ENCODE data around the gene LCN10.

DNA sequence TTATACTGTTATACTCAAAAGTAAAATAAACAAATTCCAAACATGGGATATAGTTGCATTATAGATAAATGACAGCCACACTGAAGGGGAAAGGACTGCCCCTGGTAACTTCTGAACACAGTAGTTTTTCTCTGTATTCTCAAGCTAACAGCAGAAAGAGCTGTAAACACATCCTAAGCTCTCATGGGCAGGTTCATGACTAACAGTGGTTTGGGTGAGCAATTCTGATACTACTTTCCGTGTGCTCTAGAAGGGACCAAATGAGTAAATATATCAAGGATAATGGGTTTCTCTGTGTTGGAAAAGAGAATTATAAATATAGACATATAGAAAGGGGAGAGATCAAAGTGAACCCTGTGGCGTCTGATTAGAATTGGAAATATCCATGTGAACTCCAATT lies 7.8 kb upstream of the LCN10 start:
- TF ChIP-seq, protein P1, sequence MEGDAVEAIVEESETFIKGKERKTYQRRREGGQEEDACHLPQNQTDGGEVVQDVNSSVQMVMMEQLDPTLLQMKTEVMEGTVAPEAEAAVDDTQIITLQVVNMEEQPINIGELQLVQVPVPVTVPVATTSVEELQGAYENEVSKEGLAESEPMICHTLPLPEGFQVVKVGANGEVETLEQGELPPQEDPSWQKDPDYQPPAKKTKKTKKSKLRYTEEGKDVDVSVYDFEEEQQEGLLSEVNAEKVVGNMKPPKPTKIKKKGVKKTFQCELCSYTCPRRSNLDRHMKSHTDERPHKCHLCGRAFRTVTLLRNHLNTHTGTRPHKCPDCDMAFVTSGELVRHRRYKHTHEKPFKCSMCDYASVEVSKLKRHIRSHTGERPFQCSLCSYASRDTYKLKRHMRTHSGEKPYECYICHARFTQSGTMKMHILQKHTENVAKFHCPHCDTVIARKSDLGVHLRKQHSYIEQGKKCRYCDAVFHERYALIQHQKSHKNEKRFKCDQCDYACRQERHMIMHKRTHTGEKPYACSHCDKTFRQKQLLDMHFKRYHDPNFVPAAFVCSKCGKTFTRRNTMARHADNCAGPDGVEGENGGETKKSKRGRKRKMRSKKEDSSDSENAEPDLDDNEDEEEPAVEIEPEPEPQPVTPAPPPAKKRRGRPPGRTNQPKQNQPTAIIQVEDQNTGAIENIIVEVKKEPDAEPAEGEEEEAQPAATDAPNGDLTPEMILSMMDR (conservative IDR thresholded peaks at IDR 0.05; ENCODE audit: low read depth, low read length) = no peak
- TF ChIP-seq EZH2 (IDR thresholded peaks at IDR 0.05; ENCODE audit: low read length, unreplicated experiment) = no peak

Data from PC-3 (cell line).